HG03060 (cell line): ENCODE results near the gene TRIM67.

Experiments used
- ATAC-seq: cut with Tn5 transposase; IDR thresholded peaks from one replicate; pipeline ENCODE4 v1.9.1; 2021; ENCODE audit warnings: low read depth, moderate number of reproducible peaks; ENCODE audit not compliant: unreplicated experiment

Gene TRIM67

GRCh38 chr1:231182317-231182716, 20.5 kb downstream of the TRIM67 start:
- ATAC-seq: no peak

- ATAC-seq: no peak
Measured at GRCh38 chr1:231183639-231184590, 22.1 kb downstream of the TRIM67 start.

GRCh38 chr1:231184891-231185290, 23.0 kb downstream of the TRIM67 start:
- ATAC-seq: no peak

GRCh38 chr1:231185391-231185790, 23.5 kb downstream of the TRIM67 start:
- no peak for ATAC-seq

GRCh38 chr1:231186356-231187115, 24.7 kb downstream of the TRIM67 start:
- ATAC-seq: no peak

- ATAC-seq: no peak
Measured at GRCh38 chr1:231187571-231187970, 25.7 kb downstream of the TRIM67 start.

GRCh38 chr1:231188072-231188471, 26.2 kb downstream of the TRIM67 start:
- no peak for ATAC-seq

- ATAC-seq: no peak
Measured at GRCh38 chr1:231188768-231189167, 26.9 kb downstream of the TRIM67 start.

GRCh38 chr1:231189683-231190270, 27.9 kb downstream of the TRIM67 start:
- no peak for ATAC-seq

GRCh38 chr1:231190456-231190855, 28.6 kb downstream of the TRIM67 start:
- ATAC-seq: no peak

GRCh38 chr1:231192620-231193163, 30.8 kb downstream of the TRIM67 start:
- no peak for ATAC-seq

GRCh38 chr1:231193710-231194340, 32.0 kb downstream of the TRIM67 start:
- ATAC-seq: no peak

- no peak for ATAC-seq
Measured at GRCh38 chr1:231194476-231194842, 32.6 kb downstream of the TRIM67 start.

GRCh38 chr1:231194843-231195516, 33.1 kb downstream of the TRIM67 start:
- ATAC-seq: no peak

GRCh38 chr1:231196307-231196706, 34.4 kb downstream of the TRIM67 start:
- no peak for ATAC-seq

- ATAC-seq: no peak
Measured at GRCh38 chr1:231196728-231197127, 34.9 kb downstream of the TRIM67 start.

GRCh38 chr1:231199868-231200267, 38.0 kb downstream of the TRIM67 start:
- ATAC-seq: no peak

GRCh38 chr1:231200388-231201031, 38.7 kb downstream of the TRIM67 start:
- ATAC-seq: no peak

- no peak for ATAC-seq
Measured at GRCh38 chr1:231201375-231201978, 39.6 kb downstream of the TRIM67 start.
